ENCODE data around the gene APLN. TPM values are rescaled to one million over a fixed set of nuclear protein-coding genes. Genes with fewer than 3 reads are reported as not detected.

The APLN gene, protein sequence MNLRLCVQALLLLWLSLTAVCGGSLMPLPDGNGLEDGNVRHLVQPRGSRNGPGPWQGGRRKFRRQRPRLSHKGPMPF
- total RNA-seq (0.90 TPM), polyA plus RNA-seq (0.32 TPM)
- long read RNA-seq, donor 1, result 0 reads
- long read RNA-seq, donor 2, result 0 reads
- long read RNA-seq, donor 3, result 0 reads
- long read RNA-seq, donor 4, result 0 reads
- long read RNA-seq, donor 5, partial matches to known transcripts, result 0 of 1 reads
- long read RNA-seq, donor 5, other reads (novel, unspliced or antisense), result 0 of 1 reads
- long read RNA-seq, donor 6, result 0 reads
- long read RNA-seq, donor 7, result 0 reads
- long read RNA-seq, donor 8, result 0 reads
- long read RNA-seq, donor 9, partial matches to known transcripts, result 0 of 1 reads
- long read RNA-seq, donor 9, other reads (novel, unspliced or antisense), result 0 of 1 reads
- long read RNA-seq, donor 10, partial matches to known transcripts, result 0 of 2 reads
- long read RNA-seq, donor 10, other reads (novel, unspliced or antisense), result 0 of 2 reads

DNA sequence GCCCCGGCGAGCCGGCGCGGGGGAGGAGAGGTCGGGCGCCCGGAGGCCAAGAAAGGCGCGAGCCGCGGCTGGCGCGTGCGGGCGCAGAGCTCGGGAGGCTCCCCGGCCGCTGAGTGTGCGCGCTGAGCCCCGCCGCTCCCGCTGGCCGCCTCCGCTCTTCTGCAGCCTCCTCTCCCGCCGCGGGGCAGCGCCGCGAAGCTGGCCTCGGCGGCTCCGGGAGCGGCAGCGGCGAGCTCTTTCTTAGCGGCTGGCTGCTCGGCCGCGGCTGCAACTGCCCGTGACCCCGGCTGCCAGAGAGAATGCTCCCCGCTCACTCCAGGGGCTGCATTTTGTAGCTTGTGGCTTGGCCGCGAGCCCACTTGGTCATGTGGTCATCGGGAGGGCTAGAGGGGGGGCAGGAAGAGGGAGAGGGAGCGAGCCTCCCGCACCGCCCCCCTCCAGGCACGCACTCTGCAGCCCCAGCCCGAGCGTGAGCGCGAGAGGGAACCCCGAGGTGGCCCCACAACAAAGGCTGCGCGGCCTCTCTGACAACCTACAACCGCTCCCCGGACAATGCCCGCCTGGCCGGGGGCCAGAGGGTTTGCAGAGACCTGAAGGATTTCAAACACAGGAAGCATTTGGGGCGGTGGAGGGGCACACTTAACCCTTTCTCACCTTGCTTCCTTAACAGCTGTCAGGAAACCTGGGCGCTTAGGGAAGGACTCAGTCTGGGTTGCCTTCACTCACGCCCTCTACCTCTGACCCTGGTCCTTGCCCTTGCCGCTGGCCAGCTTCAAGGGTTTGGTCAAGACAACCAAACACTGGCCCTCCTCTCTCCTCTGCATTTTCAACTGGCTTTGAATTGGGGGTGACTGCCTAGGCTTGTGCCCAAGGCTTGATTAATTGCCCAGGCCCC, at the start of gene APLN:
APLN (minus strand) TSS at position 305 of the 895 bp plus-strand sequence. CDS start 326 bp downstream, outside the sequence.
- WGBS, result under 1% methylated on average over 67 of the region's 67 CpGs
- Histone ChIP-seq H3K27ac (ENCODE audit: low read depth in 1 of 2, low read length in 1 of 2) (no peak within 1 kb of the TSS), H3K4me3 (ENCODE audit: low read length in 2 of 2) (peak within 1 kb of the TSS; percentile 37 to 48), H3K36me3 (ENCODE audit: control insufficient read depth in 2 of 2, insufficient read depth in 2 of 2, low read length in 1 of 2) (no peaks in the 10 kb centered on the region), H3K4me1 (ENCODE audit: control insufficient read depth in 2 of 2, insufficient read depth in 2 of 2, low read length in 2 of 2) (peaks cover 7 to 53% of the 10 kb centered on the region in 2 donors), H3K9me3 (ENCODE audit: control insufficient read depth in 2 of 2, insufficient read depth in 1 of 2, low read length in 1 of 2) (peaks cover 0 to 4% of the 10 kb centered on the region in 2 donors), H3K27me3 (ENCODE audit: control insufficient read depth in 2 of 2, insufficient read depth in 1 of 2, low read length in 1 of 2) (peaks cover 0 to 30% of the 10 kb centered on the region in 2 donors)
- DNase-seq (ENCODE audit: low read depth in 6 of 9, low spot score in 9 of 9), result peak in 1 of 9 donors; percentile 24

- no peak overlapping the region for H3K27ac ChIP-seq (ENCODE audit: low read depth in 1 of 2, low read length in 1 of 2)
- no peaks in the 10 kb centered on the region for H3K9me3 ChIP-seq (ENCODE audit: control insufficient read depth in 2 of 2, insufficient read depth in 1 of 2, low read length in 1 of 2)
- H3K36me3 ChIP-seq (ENCODE audit: control insufficient read depth in 2 of 2, insufficient read depth in 2 of 2, low read length in 1 of 2), result no peaks in the 10 kb centered on the region
- no peaks in the 10 kb centered on the region for H3K27me3 ChIP-seq (ENCODE audit: control insufficient read depth in 2 of 2, insufficient read depth in 1 of 2, low read length in 1 of 2)
- H3K4me1 ChIP-seq (ENCODE audit: control insufficient read depth in 2 of 2, insufficient read depth in 2 of 2, low read length in 2 of 2), result no peaks in the 10 kb centered on the region
- 98% methylated on average over 2 of the region's 2 CpGs for WGBS
- no peak overlapping the region for H3K4me3 ChIP-seq (ENCODE audit: low read length in 2 of 2)
- no peak for DNase-seq (ENCODE audit: low read depth in 6 of 9, low spot score in 9 of 9)
Observed at GRCh38 chrX:129704491-129704890, 49.7 kb upstream of the APLN start.

- WGBS, result 93% methylated on average over 8 of the region's 8 CpGs
- no peak for DNase-seq (ENCODE audit: low read depth in 6 of 9, low spot score in 9 of 9)
- H3K4me3 ChIP-seq (ENCODE audit: low read length in 2 of 2), result no peak overlapping the region
- no peaks in the 10 kb centered on the region for H3K36me3 ChIP-seq (ENCODE audit: control insufficient read depth in 2 of 2, insufficient read depth in 2 of 2, low read length in 1 of 2)
- peaks cover 0 to 10% of the 10 kb centered on the region in 2 donors for H3K4me1 ChIP-seq (ENCODE audit: control insufficient read depth in 2 of 2, insufficient read depth in 2 of 2, low read length in 2 of 2)
- no peaks in the 10 kb centered on the region for H3K9me3 ChIP-seq (ENCODE audit: control insufficient read depth in 2 of 2, insufficient read depth in 1 of 2, low read length in 1 of 2)
- H3K27ac ChIP-seq (ENCODE audit: low read depth in 1 of 2, low read length in 1 of 2), result no peak overlapping the region
- no peaks in the 10 kb centered on the region for H3K27me3 ChIP-seq (ENCODE audit: control insufficient read depth in 2 of 2, insufficient read depth in 1 of 2, low read length in 1 of 2)
Observed at GRCh38 chrX:129701624-129702069, 46.9 kb upstream of the APLN start.

DNA sequence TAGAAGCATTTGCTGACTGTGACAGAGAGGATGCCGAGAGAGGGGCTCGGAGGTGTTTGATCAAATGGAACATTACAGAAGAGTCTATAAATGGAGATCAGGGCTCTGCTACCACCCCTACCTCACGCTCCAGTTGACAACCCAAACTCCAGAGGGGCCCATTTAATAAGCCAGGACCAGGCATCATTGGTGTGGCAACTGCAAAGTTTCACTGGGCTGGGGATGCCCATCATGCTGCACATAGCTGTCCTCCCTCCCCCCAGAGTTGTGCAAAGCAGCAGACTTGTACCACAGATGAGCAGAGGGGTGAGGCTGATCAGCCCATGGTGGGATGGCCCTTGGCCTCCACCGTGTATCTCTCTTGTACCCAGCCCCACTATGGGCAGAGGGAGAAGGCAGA, 45.8 kb upstream of the APLN start:
- H3K27ac ChIP-seq (ENCODE audit: low read depth in 1 of 2, low read length in 1 of 2), result no peak overlapping the region
- DNase-seq (ENCODE audit: low read depth in 6 of 9, low spot score in 9 of 9), result no peak
- H3K27me3 ChIP-seq (ENCODE audit: control insufficient read depth in 2 of 2, insufficient read depth in 1 of 2, low read length in 1 of 2), result no peaks in the 10 kb centered on the region
- H3K4me1 ChIP-seq (ENCODE audit: control insufficient read depth in 2 of 2, insufficient read depth in 2 of 2, low read length in 2 of 2), result peaks cover 0 to 10% of the 10 kb centered on the region in 2 donors
- H3K4me3 ChIP-seq (ENCODE audit: low read length in 2 of 2), result no peak overlapping the region
- H3K9me3 ChIP-seq (ENCODE audit: control insufficient read depth in 2 of 2, insufficient read depth in 1 of 2, low read length in 1 of 2), result no peaks in the 10 kb centered on the region
- WGBS, result 95% methylated on average over 4 of the region's 4 CpGs
- H3K36me3 ChIP-seq (ENCODE audit: control insufficient read depth in 2 of 2, insufficient read depth in 2 of 2, low read length in 1 of 2), result no peaks in the 10 kb centered on the region

- no peaks in the 10 kb centered on the region for H3K27me3 ChIP-seq (ENCODE audit: control insufficient read depth in 2 of 2, insufficient read depth in 1 of 2, low read length in 1 of 2)
- no peaks in the 10 kb centered on the region for H3K9me3 ChIP-seq (ENCODE audit: control insufficient read depth in 2 of 2, insufficient read depth in 1 of 2, low read length in 1 of 2)
- H3K4me3 ChIP-seq (ENCODE audit: low read length in 2 of 2), result no peak overlapping the region
- peaks cover 0 to 10% of the 10 kb centered on the region in 2 donors for H3K4me1 ChIP-seq (ENCODE audit: control insufficient read depth in 2 of 2, insufficient read depth in 2 of 2, low read length in 2 of 2)
- no peaks in the 10 kb centered on the region for H3K36me3 ChIP-seq (ENCODE audit: control insufficient read depth in 2 of 2, insufficient read depth in 2 of 2, low read length in 1 of 2)
- no peak overlapping the region for H3K27ac ChIP-seq (ENCODE audit: low read depth in 1 of 2, low read length in 1 of 2)
- DNase-seq (ENCODE audit: low read depth in 6 of 9, low spot score in 9 of 9), result no peak
Observed at GRCh38 chrX:129698150-129698549, 43.4 kb upstream of the APLN start.

DNA sequence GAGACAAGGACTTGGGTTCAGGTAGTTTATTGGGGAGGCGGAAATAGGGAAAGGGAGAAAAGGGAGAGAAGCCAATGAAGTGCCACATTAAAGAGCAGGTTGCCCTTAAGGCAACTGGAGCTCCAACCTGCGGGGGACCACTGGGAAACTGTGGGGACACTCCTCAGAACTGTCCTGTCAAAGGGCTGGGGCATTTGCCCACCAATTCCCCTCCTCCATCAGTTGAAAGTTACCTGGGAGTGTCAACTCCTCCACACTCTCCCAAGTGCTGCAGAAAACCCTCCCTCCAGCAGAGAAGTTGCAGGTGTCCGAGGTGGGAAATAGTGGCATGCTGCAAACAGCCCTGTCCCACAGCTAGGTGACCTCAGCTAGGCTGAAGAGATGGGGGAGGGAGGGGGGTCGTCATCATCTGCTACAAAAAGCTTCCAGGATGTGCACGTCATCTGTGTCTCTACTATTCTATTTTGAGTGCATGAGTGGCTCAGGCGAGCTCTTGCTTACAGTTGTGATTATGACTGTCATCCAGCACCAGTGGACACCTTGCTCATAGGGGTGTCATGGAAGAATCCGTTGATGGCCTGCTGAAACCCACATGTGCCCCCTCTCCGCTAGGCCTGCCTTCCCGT, 42.6 kb upstream of the APLN start:
- 71% methylated on average over 9 of the region's 9 CpGs for WGBS
- Histone ChIP-seq H3K36me3 (ENCODE audit: control insufficient read depth in 2 of 2, insufficient read depth in 2 of 2, low read length in 1 of 2) (no peaks in the 10 kb centered on the region), H3K9me3 (ENCODE audit: control insufficient read depth in 2 of 2, insufficient read depth in 1 of 2, low read length in 1 of 2) (no peaks in the 10 kb centered on the region), H3K27me3 (ENCODE audit: control insufficient read depth in 2 of 2, insufficient read depth in 1 of 2, low read length in 1 of 2) (no peaks in the 10 kb centered on the region), H3K27ac (ENCODE audit: low read depth in 1 of 2, low read length in 1 of 2) (no peak overlapping the region), H3K4me3 (ENCODE audit: low read length in 2 of 2) (no peak overlapping the region), H3K4me1 (ENCODE audit: control insufficient read depth in 2 of 2, insufficient read depth in 2 of 2, low read length in 2 of 2) (peaks cover 0 to 10% of the 10 kb centered on the region in 2 donors)
- peak in 2 of 9 donors; percentile 7 to 13 for DNase-seq (ENCODE audit: low read depth in 6 of 9, low spot score in 9 of 9)

- H3K9me3 ChIP-seq (ENCODE audit: control insufficient read depth in 2 of 2, insufficient read depth in 1 of 2, low read length in 1 of 2), result no peaks in the 10 kb centered on the region
- no peak for DNase-seq (ENCODE audit: low read depth in 6 of 9, low spot score in 9 of 9)
- no peaks in the 10 kb centered on the region for H3K27me3 ChIP-seq (ENCODE audit: control insufficient read depth in 2 of 2, insufficient read depth in 1 of 2, low read length in 1 of 2)
- H3K27ac ChIP-seq (ENCODE audit: low read depth in 1 of 2, low read length in 1 of 2), result no peak overlapping the region
- no peaks in the 10 kb centered on the region for H3K36me3 ChIP-seq (ENCODE audit: control insufficient read depth in 2 of 2, insufficient read depth in 2 of 2, low read length in 1 of 2)
- no peak overlapping the region for H3K4me3 ChIP-seq (ENCODE audit: low read length in 2 of 2)
- peaks cover 0 to 10% of the 10 kb centered on the region in 2 donors for H3K4me1 ChIP-seq (ENCODE audit: control insufficient read depth in 2 of 2, insufficient read depth in 2 of 2, low read length in 2 of 2)
- 85% methylated on average over 8 of the region's 8 CpGs for WGBS
Observed at GRCh38 chrX:129696463-129697155, 41.9 kb upstream of the APLN start.

DNA sequence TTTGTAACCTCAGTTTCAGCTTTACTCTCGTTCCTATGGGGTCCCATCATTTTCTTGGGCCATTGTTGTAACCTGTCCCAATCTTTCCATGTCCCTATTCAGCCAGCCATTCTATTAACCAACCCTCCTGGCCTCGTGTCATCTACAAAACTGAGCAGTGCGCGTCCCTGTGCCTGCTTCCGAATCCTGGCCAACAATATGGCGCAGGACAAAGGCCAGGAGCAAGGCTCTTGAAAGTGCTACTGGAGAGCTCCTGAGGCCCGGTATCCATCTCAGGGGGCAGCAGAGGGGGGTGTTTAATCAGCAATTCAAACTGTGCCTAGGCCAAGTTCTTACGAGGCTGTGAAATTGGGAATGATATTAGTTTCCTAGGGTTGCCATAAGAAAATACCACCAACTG, 41.2 kb upstream of the APLN start:
- H3K9me3 ChIP-seq (ENCODE audit: control insufficient read depth in 2 of 2, insufficient read depth in 1 of 2, low read length in 1 of 2), result no peaks in the 10 kb centered on the region
- no peaks in the 10 kb centered on the region for H3K36me3 ChIP-seq (ENCODE audit: control insufficient read depth in 2 of 2, insufficient read depth in 2 of 2, low read length in 1 of 2)
- no peak overlapping the region for H3K4me3 ChIP-seq (ENCODE audit: low read length in 2 of 2)
- H3K27me3 ChIP-seq (ENCODE audit: control insufficient read depth in 2 of 2, insufficient read depth in 1 of 2, low read length in 1 of 2), result no peaks in the 10 kb centered on the region
- DNase-seq (ENCODE audit: low read depth in 6 of 9, low spot score in 9 of 9), result no peak
- WGBS, result 94% methylated on average over 8 of the region's 8 CpGs
- H3K4me1 ChIP-seq (ENCODE audit: control insufficient read depth in 2 of 2, insufficient read depth in 2 of 2, low read length in 2 of 2), result peaks cover 0 to 10% of the 10 kb centered on the region in 2 donors
- H3K27ac ChIP-seq (ENCODE audit: low read depth in 1 of 2, low read length in 1 of 2), result no peak overlapping the region
